CD14-positive monocyte (primary cell): Measurements from ENCODE around the gene NHERF2. TPM values are rescaled to one million over a fixed set of nuclear protein-coding genes. Genes with fewer than 3 reads are reported as not detected.
A peak's percentile ranks its signal among the peaks of the same experiment; 100 is the strongest.

Experiments used
- DNase-seq, 3 donors: peaks; one replicate each; pipeline ENCODE4 v3.0.0-alpha.2; 2011 to 2022
- H2AFZ ChIP-seq: 2 replicates; pipeline ENCODE4 v1.6.0; 2012; ENCODE audit warnings: mild to moderate bottlenecking, low read depth, low read length, inconsistent platforms; ENCODE audit not compliant: insufficient read depth, poor library complexity, severe bottlenecking
- H3K27ac ChIP-seq, 2 donors: 1 replicate in 1 of 2; 2 replicates in 1 of 2; pipeline ENCODE4 v1.5.1; 2012 to 2013; ENCODE audit warnings: low read length in 2 of 2, control low read depth in 1 of 2, inconsistent platforms in 1 of 2, low read depth in 1 of 2, mild to moderate bottlenecking in 1 of 2
- H3K27me3 ChIP-seq, 2 donors: one replicate each; pipeline versions ENCODE4 v1.6.0 to v1.6.1; 2011 to 2013; ENCODE audit warnings: low read length in 2 of 2; ENCODE audit not compliant: control insufficient read depth in 2 of 2, insufficient read depth in 2 of 2
- H3K36me3 ChIP-seq, 2 donors: replicated peaks in 1 of 2; 1 replicate in 1 of 2; 2 replicates in 1 of 2; pipeline versions ENCODE4 v1.5.1 to v1.6.1; 2012 to 2013; ENCODE audit warnings: low read length in 2 of 2, control low read depth in 1 of 2, inconsistent platforms in 1 of 2, mild to moderate bottlenecking in 1 of 2; ENCODE audit not compliant: insufficient read depth in 2 of 2, control insufficient read depth in 1 of 2
- H3K4me1 ChIP-seq, 2 donors: 1 replicate in 1 of 2; 2 replicates in 1 of 2; pipeline versions ENCODE4 v1.5.1 to v1.6.1; 2012 to 2013; ENCODE audit warnings: low read length in 2 of 2, control low read depth in 1 of 2, inconsistent platforms in 1 of 2, mild to moderate bottlenecking in 1 of 2, moderate library complexity in 1 of 2; ENCODE audit not compliant: insufficient read depth in 2 of 2, control insufficient read depth in 1 of 2
- H3K4me2 ChIP-seq: replicated peaks from 2 replicates; pipeline ENCODE3; 2012; ENCODE audit warnings: low read length, moderate library complexity, mild to moderate bottlenecking; ENCODE audit not compliant: poor library complexity, severe bottlenecking; ENCODE audit errors: extremely low read depth
- H3K4me3 ChIP-seq, 3 experiments: fragments of 200-600 bp in 1 of 3; sonication (generic) in 1 of 3; replicated peaks in 1 of 3; 1 replicate in 2 of 3; 2 replicates in 1 of 3; pipeline ENCODE4 v1.5.1; 2011 to 2013; ENCODE audit warnings: low read length in 3 of 3, mild to moderate bottlenecking in 3 of 3, control low read depth in 2 of 3, low read depth in 2 of 3, inconsistent platforms in 1 of 3, moderate library complexity in 1 of 3
- H3K79me2 ChIP-seq: 2 replicates; pipeline ENCODE4 v1.6.0; 2012; ENCODE audit warnings: mild to moderate bottlenecking, control low read depth, inconsistent platforms, low read length, moderate library complexity; ENCODE audit not compliant: insufficient read depth
- H3K9ac ChIP-seq: 2 replicates; pipeline ENCODE4 v1.6.0; 2017; ENCODE audit warnings: low read length, mild to moderate bottlenecking; ENCODE audit not compliant: insufficient read depth, poor library complexity, severe bottlenecking
- H3K9me3 ChIP-seq, 2 donors: replicated peaks in 1 of 2; 1 replicate in 1 of 2; 2 replicates in 1 of 2; pipeline versions ENCODE4 v1.5.1 to v1.6.1; 2012 to 2013; ENCODE audit warnings: low read length in 2 of 2, control low read depth in 1 of 2; ENCODE audit not compliant: control insufficient read depth in 1 of 2, insufficient read depth in 1 of 2
- H4K20me1 ChIP-seq: 2 replicates; pipeline ENCODE4 v1.6.0; 2012; ENCODE audit warnings: mild to moderate bottlenecking, low read length, control low read depth, moderate library complexity; ENCODE audit not compliant: insufficient read depth
- H3K27ac Mint-ChIP-seq, 7 donors: one replicate each; pipeline ENCODE4 v1.8.0; 2020; ENCODE audit warnings: mild to moderate bottlenecking in 7 of 7, mixed read lengths in 7 of 7, moderate library complexity in 6 of 7, inconsistent platforms in 2 of 7
- H3K27me3 Mint-ChIP-seq, 3 donors: one replicate each; pipeline ENCODE4 v1.8.0; 2021 to 2022; ENCODE audit warnings: low read depth in 3 of 3, mild to moderate bottlenecking in 3 of 3, mixed read lengths in 3 of 3, moderate library complexity in 3 of 3, inconsistent platforms in 1 of 3
- H3K36me3 Mint-ChIP-seq, 2 donors: one replicate each; pipeline ENCODE4 v1.8.0; 2020; ENCODE audit warnings: mixed read lengths in 2 of 2, inconsistent platforms in 1 of 2, mild to moderate bottlenecking in 1 of 2
- H3K4me1 Mint-ChIP-seq: one replicate; pipeline ENCODE4 v1.8.0; 2020; ENCODE audit warnings: mild to moderate bottlenecking, mixed read lengths
- H3K4me3 Mint-ChIP-seq, 2 donors: one replicate each; pipeline ENCODE4 v1.8.0; 2020; ENCODE audit warnings: mild to moderate bottlenecking in 2 of 2, mixed read lengths in 2 of 2, moderate library complexity in 1 of 2
- H3K9me3 Mint-ChIP-seq, 7 donors: one replicate each; pipeline ENCODE4 v1.8.0; 2020 to 2022; ENCODE audit warnings: mixed read lengths in 7 of 7, mild to moderate bottlenecking in 6 of 7, moderate library complexity in 6 of 7, inconsistent platforms in 2 of 7
- WGBS: methylation state at CpG from one replicate; pipeline ENCODE4 v1.1.5; 2013; ENCODE audit warnings: missing lambda C conversion rate; ENCODE audit not compliant: insufficient coverage; 5-methylcytosine and 5-hydroxymethylcytosine counted together
- intact Hi-C, 2 donors: fragments of 100-400 bp; cut with micrococcal nuclease; formaldehyde crosslinking; loops; one replicate each; pipeline versions ENCODE4 v1.15.0 to v1.15.1; 2023
- polyA plus RNA-seq, 3 donors: library from polyadenylated mRNA; depleted of rRNA in 1 of 3; unstranded in 2 of 3; stranded (reverse) in 1 of 3; fragments of 300-500 nt in 2 of 3; fragments of >200 nt in 1 of 3; fragmentation: Illumina TruSeq in 2 of 3; gene quantifications; 1 replicate in 2 of 3; 2 replicates in 1 of 3; pipeline ENCODE4 v1.2.3, GENCODE V29; 2012 to 2021
- TF ChIP-seq, protein P1 (sequence below): fragments of 200-600 bp; IDR thresholded peaks from one replicate; pipeline ENCODE4 v1.8.0; 2022; ENCODE audit warnings: antibody characterized with exemption, mild to moderate bottlenecking

The NHERF2 gene
- polyA plus RNA-seq, 3 donors: 0.66 to 8.2 (median 0.78) TPM

- Histone ChIP-seq H3K27me3 (no peaks in the 10 kb centered on the region), H3K36me3 (peaks cover 76 to 93% of the 10 kb centered on the region in 2 donors), H3K79me2 (no peaks in the 10 kb centered on the region), H3K4me3 (no peak overlapping the region), H3K9ac (no peak overlapping the region), H3K27ac (no peak overlapping the region), H3K9me3 (no peaks in the 10 kb centered on the region), H3K4me1 (no peaks in the 10 kb centered on the region), H2AFZ (no peak overlapping the region), H4K20me1 (no peaks in the 10 kb centered on the region), H3K4me2 (no peak overlapping the region)
- peaks cover 0 to 3% (median 0%) of the 10 kb centered on the region in 3 donors for H3K27me3 Mint-ChIP-seq
- no peaks in the 10 kb centered on the region for H3K9me3 Mint-ChIP-seq
- H3K27ac Mint-ChIP-seq: no peak overlapping the region
- no peaks in the 10 kb centered on the region for H3K4me1 Mint-ChIP-seq
- TF ChIP-seq, protein P1, sequence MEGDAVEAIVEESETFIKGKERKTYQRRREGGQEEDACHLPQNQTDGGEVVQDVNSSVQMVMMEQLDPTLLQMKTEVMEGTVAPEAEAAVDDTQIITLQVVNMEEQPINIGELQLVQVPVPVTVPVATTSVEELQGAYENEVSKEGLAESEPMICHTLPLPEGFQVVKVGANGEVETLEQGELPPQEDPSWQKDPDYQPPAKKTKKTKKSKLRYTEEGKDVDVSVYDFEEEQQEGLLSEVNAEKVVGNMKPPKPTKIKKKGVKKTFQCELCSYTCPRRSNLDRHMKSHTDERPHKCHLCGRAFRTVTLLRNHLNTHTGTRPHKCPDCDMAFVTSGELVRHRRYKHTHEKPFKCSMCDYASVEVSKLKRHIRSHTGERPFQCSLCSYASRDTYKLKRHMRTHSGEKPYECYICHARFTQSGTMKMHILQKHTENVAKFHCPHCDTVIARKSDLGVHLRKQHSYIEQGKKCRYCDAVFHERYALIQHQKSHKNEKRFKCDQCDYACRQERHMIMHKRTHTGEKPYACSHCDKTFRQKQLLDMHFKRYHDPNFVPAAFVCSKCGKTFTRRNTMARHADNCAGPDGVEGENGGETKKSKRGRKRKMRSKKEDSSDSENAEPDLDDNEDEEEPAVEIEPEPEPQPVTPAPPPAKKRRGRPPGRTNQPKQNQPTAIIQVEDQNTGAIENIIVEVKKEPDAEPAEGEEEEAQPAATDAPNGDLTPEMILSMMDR: no peak
- WGBS: 98% methylated on average over 17 of the region's 17 CpGs
- peaks cover 62 to 87% of the 10 kb centered on the region in 2 donors for H3K36me3 Mint-ChIP-seq
- intact Hi-C loops: no loop called here
- no peak overlapping the region for H3K4me3 Mint-ChIP-seq
- DNase-seq: no peak
These were observed 50.3 kb downstream of the NHERF2 start for GRCh38 chr16:2077016-2077415.

GRCh38 chr16:2077696-2078095 lies 51.0 kb downstream of the NHERF2 start:
- WGBS: 97% methylated on average over 21 of the region's 21 CpGs
- peaks cover 61 to 87% of the 10 kb centered on the region in 2 donors for H3K36me3 Mint-ChIP-seq

More at GRCh38 chr16:2077696-2078095, 51.0 kb downstream of the NHERF2 start:
- Mint-ChIP-seq H3K4me3 (no peak overlapping the region), H3K27ac (peak overlapping the region in 1 of 7 donors; percentile 22), H3K4me1 (no peaks in the 10 kb centered on the region), H3K27me3 (peaks cover 0 to 3% (median 0%) of the 10 kb centered on the region in 3 donors), H3K9me3 (no peaks in the 10 kb centered on the region)
- H3K9me3 ChIP-seq: no peaks in the 10 kb centered on the region
- H3K4me3 ChIP-seq: no peak overlapping the region
- no peak for DNase-seq
- no peak overlapping the region for H2AFZ ChIP-seq
- no peaks in the 10 kb centered on the region for H3K27me3 ChIP-seq
- H3K4me1 ChIP-seq: no peaks in the 10 kb centered on the region
- H3K27ac ChIP-seq: no peak overlapping the region
- H3K36me3 ChIP-seq: peaks cover 77 to 92% of the 10 kb centered on the region in 2 donors
- no peak overlapping the region for H3K4me2 ChIP-seq
- H3K9ac ChIP-seq: no peak overlapping the region
- intact Hi-C loops: no loop called here
- H4K20me1 ChIP-seq: no peaks in the 10 kb centered on the region
- H3K79me2 ChIP-seq: no peaks in the 10 kb centered on the region
- TF ChIP-seq, protein P1: no peak
